Raji (cell line): ENCODE results near the gene GSTO2.

ENCODE experiments used
- POLR2A ChIP-seq: IDR thresholded peaks from 2 replicates; pipeline ENCODE4 v1.6.1; 2011; ENCODE audit warnings: low read depth, low read length, control low read depth; ENCODE audit not compliant: insufficient read depth

The GSTO2 gene

DNA sequence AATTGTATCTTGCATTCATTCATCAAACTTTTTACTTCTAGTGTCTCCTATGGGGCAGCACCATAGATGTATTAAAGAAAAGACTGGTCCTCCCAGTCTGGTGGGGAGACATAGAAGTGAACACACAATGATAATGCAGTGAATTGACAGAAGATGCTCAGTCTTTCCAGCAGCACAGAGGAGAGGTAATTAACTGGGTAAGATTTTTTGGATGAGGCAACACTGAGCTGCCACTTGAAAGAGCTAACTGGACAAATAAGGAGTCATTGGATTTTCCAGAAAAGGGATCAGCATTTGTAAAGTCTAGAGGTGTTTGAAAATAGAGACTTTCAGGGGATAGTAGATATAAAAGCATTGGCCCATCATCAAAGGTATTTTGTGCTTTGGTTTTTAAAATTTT, 76.5 kb downstream of the GSTO2 start:
- no peak for TF ChIP-seq POLR2A

DNA sequence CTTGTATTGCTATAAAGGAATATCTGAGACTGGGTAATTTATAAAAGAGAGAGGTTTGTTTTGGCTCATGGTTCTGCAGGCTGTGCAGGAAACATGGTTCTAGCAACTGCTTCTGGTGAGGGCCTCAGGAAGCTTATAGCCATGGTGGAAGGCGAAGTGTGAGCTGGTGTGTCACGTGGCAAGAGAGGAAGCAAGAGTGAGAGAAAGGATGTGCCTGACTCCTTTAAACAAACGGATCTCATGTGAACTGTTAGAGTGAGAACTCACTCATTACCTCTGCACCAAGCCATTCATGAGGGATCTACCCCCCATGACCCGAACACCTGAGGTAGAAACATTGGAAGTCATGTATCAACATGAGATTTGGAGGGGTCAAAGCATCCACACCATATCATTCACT, 77.0 kb downstream of the GSTO2 start:
- TF ChIP-seq POLR2A: no peak

DNA sequence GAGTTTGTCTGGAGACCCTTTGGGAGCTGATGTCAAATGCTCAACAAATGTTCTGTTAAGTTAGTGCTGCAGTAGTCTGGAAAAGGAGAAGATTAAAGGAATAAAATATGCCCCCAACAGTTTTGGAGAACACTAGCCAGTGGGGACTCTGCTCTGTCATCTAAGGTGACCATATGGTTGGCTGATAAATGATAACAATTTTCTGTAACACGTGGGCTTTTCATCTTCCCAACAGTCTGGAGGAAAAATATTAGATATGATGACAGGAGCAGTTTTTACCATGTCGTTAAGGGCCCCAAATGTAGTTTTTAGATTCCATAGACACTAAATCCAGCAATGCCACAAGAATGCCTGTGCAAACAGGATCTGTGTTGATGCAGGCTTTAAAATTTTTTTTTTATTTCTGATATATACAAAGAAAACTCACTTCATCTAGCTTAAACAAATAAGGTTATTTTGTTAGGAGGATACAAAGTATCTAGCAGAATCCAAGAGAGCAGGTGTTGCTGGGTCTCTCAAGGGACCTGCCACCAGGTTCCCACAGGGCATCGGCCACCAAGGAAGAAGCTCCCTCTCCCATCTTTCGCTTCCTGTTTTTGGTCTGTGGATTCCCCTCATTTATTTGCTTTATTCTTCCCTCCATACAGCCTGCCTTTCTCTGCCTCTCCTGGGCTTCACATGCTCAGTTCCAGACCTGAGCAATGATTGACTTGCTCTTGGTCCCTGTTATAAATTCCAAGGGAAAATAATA, 78.5 kb downstream of the GSTO2 start:
- no peak for TF ChIP-seq POLR2A

DNA sequence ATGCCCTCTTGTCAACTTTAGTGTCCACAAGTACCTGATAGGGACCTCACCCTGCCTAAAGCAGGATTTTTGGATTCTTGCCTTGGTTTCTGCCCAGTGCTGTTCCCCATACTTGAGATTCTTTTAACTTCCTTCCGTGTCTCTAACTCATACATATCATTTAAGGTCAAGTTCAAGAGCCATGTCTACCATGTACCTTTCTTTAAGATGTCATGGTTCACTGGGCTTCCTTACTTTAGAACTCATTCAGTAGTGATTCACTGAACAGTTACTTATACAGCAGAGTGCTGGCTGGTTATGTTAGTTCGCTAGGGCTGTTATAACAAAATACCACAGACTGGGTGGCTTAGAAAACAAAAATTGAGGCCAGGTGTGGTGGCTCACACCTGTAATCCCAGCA, 79.6 kb downstream of the GSTO2 start:
- no peak for TF ChIP-seq POLR2A

DNA sequence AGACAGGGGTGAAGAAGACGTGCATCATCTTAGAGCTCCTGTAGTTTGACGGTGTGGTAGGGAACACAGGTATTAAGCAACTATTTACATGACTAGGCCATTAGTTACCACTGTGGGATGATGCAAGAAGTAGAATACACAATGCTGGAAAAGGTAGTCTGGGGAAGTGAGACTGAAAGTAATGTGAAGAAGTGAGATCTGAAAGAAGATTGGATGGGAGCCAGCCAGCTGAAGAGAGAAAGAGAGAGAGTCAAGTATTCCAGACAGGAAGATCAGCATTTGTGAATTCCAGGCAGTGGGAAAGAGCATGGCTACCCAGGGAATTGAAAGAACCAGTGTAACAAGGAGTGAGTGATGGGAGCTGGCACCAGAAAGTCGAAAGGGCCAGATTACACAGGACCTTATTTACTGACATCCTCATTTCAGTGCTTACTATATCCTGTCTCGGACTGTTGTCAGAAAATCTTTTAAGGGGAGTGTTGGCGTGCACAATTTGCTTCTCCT, 80.7 kb downstream of the GSTO2 start:
- TF ChIP-seq POLR2A: no peak

DNA sequence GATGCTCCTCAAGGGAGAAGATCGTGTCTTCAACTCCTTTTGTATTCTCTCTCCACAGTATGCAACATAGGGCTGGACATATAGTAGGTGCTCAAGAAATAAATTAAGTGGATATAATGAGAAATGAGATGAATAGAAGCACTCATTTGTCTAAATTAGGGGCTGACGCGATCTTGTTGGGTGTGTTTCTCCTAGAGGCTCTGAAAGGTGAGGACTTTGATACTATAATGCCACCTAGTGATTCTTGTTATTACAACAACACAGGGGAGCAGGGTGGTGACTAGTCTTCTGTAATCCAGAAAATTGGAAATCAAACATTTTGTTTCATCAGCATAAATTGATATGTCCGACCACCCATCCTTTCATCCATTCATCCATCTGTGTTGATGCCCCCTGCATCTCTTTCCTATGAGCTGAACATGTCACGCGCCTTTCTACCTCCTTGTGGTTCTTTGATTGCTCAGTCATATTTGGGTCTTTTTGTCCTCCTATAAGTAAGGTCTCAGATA, 81.2 kb downstream of the GSTO2 start:
- TF ChIP-seq POLR2A: no peak

DNA sequence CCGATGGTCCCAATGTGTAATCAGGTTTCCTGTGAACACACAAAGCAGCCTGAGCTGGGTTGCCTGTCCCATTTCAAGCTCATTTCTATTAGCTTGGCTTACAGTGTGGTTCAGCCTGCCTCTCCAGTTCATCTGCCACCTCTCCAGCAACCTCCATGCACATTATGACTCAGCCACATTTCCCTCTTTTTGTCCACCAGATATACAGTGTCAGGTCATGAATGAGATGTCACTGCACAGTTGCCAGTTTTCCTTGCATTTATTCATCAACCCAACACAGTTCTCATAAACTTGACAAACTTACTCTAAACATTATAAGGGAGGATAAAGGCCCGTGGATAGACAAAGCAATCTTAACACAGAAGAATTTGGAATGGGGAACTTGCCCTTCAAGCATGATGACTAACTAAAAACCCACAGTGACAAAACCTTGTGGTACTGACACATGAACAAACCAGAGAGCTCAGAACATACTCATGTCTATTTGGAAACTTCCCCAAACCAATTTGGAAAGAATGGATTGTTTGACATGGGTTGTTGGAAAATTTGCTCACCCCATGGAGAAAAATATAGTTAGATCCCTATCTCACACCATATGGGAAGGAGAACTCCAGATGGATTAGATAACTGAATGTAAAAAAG, 82.2 kb downstream of the GSTO2 start:
- TF ChIP-seq POLR2A: no peak

DNA sequence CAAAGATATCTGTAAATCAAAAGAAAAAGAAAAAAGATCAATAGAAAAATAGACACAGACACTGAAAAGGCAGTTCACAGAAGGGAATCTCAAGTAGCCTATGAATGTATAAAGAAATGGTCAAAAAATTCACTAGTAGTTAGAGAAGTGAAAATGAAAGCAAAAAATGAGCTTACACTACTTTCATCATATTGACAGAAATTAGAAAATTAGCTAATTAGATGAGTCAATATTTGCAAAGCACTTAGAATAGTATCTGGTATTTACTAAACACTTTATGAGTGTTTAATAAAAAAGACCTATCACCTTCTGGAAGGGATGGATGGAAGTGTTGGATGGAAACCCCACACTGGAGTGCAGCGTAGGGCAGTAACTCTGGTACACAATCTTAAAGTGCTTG, 82.9 kb downstream of the GSTO2 start:
- TF ChIP-seq POLR2A: no peak

DNA sequence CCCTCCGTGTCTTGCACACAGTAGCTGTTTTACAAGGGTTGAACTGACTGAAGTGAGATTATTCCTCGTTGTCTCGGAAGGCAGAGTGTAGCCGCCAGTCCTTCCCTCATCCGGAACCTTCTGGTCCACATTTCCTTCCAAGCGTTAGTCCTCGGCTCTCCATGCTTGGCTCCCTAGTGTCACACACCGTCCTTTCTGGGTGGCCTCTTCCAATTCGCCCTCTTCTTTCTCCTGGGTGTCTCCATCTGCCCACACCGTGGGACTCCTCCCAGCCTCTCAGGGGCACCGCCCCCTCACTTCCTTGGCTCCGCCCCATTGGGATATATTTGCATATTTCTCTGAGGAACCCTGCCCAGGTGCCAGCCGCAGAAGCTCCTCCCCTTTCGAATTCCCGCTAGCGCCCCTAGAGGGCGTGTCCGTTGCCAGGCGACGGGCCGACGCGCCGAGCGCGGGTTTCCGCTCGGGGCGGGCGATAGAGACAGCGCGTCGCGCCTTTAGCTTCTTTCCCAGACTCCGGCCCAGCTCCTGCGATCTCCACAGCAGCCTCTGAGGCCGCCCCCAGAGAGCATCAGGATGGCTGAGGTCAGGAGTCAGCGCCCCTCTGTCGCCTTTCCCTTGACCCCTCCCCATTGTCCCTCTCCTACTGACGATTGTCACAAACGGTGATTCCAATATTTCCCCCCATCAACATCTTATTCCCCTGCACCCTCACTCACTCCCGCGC, 84.5 kb downstream of the GSTO2 start, which contains the start of gene CFAP58:
Gene CFAP58 (plus strand): TSS at position 509 of the 724 bp plus-strand sequence. CDS start 65 bp downstream, at position 574.
- no peak for TF ChIP-seq POLR2A
